Stomach (tissue), 4 donors: Measurements from ENCODE around the gene SUSD2.

Source experiments
- EP300 ChIP-seq: sonication (generic); formaldehyde crosslinking; IDR thresholded peaks from one replicate; pipeline ENCODE4 v1.6.1; 2017; ENCODE audit warnings: antibody characterized with exemption
- POLR2A ChIP-seq, 4 donors: fragments of 450-650 bp; IDR thresholded peaks; one replicate each; pipeline ENCODE4 v1.6.1; 2016; ENCODE audit warnings: antibody characterized with exemption in 4 of 4, control low read depth in 2 of 4, mild to moderate bottlenecking in 1 of 4, moderate library complexity in 1 of 4
- POLR2AphosphoS5 ChIP-seq, 3 donors: sonication (generic); formaldehyde crosslinking; IDR thresholded peaks; one replicate each; pipeline ENCODE4 v1.6.1; 2016; ENCODE audit warnings: antibody characterized with exemption in 3 of 3
- TF ChIP-seq, protein P1 (sequence below), 7 experiments: fragments of 450-650 bp in 4 of 7; fragments of 200-600 bp in 3 of 7; sonication (generic) in 3 of 7; IDR thresholded peaks; one replicate each; pipeline ENCODE4 v1.5.1; 2016 to 2019; ENCODE audit warnings: antibody characterized with exemption in 7 of 7, control low read depth in 2 of 7, mild to moderate bottlenecking in 1 of 7

DNA sequence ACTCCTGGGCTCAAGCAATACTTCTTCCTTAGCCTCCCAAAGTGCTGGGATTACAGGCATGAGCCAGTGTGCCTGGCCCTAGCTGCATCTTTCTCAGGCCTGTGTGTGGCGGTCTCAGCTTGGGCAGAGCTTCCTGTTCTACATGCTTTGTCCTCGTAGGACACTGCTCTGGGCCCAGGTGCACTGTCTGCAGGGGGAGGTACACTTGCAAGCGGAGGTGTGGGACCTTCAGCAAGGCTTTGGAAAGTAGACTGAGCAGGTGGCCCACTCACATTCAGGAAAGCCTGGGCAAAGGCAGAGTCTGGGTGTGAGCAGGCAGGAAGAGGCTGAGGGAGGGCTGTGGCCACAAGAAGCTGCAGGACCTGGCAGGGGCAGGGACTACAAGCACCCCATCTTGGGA lies 33.6 kb upstream of the SUSD2 start:
- TF ChIP-seq, protein P1, sequence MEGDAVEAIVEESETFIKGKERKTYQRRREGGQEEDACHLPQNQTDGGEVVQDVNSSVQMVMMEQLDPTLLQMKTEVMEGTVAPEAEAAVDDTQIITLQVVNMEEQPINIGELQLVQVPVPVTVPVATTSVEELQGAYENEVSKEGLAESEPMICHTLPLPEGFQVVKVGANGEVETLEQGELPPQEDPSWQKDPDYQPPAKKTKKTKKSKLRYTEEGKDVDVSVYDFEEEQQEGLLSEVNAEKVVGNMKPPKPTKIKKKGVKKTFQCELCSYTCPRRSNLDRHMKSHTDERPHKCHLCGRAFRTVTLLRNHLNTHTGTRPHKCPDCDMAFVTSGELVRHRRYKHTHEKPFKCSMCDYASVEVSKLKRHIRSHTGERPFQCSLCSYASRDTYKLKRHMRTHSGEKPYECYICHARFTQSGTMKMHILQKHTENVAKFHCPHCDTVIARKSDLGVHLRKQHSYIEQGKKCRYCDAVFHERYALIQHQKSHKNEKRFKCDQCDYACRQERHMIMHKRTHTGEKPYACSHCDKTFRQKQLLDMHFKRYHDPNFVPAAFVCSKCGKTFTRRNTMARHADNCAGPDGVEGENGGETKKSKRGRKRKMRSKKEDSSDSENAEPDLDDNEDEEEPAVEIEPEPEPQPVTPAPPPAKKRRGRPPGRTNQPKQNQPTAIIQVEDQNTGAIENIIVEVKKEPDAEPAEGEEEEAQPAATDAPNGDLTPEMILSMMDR (IDR thresholded peaks at IDR 0.05) = no peak
- TF ChIP-seq POLR2A (IDR thresholded peaks at IDR 0.05) (no peak), POLR2AphosphoS5 (IDR thresholded peaks at IDR 0.05) (no peak), EP300 (no peak)
